Aorta (tissue), 5 donors: ENCODE measurements around the gene MFSD11. TPM values are rescaled to one million over a fixed set of nuclear protein-coding genes. Genes with fewer than 3 reads are reported as not detected.
"Not testable (repeated sequence)": the region's sequence is repeated elsewhere in the genome, so short reads cannot be mapped to it uniquely, and the experiment has no call there.

Experiments
- ATAC-seq: fragments of 200-7000 bp; cut with Tn5 transposase; one replicate; pipeline ENCODE4 v1.9.1; 2022; ENCODE audit warnings: moderate library complexity; ENCODE audit not compliant: low FRiP score
- DNase-seq, 2 donors: peaks; one replicate each; pipeline ENCODE4 v3.0.0-alpha.2; 2020
- H3K27ac ChIP-seq, 2 donors: one replicate each; pipeline ENCODE4 v1.5.1; 2013; ENCODE audit warnings: low read length in 2 of 2, mild to moderate bottlenecking in 2 of 2, moderate library complexity in 2 of 2, control low read depth in 1 of 2, inconsistent platforms in 1 of 2, low read depth in 1 of 2
- H3K27me3 ChIP-seq, 2 donors: one replicate each; pipeline ENCODE4 v1.6.1; 2013; ENCODE audit warnings: control low read depth in 1 of 2, low read length in 1 of 2, mild to moderate bottlenecking in 1 of 2, moderate library complexity in 1 of 2; ENCODE audit not compliant: insufficient read depth in 2 of 2, control insufficient read depth in 1 of 2
- H3K36me3 ChIP-seq, 2 donors: one replicate each; pipeline ENCODE4 v1.6.1; 2013; ENCODE audit warnings: control low read depth in 1 of 2, low read length in 1 of 2, mild to moderate bottlenecking in 1 of 2; ENCODE audit not compliant: insufficient read depth in 2 of 2, control insufficient read depth in 1 of 2
- H3K4me1 ChIP-seq, 2 donors: one replicate each; pipeline ENCODE4 v1.6.1; 2013; ENCODE audit warnings: low read length in 2 of 2, control low read depth in 1 of 2, mild to moderate bottlenecking in 1 of 2, moderate library complexity in 1 of 2; ENCODE audit not compliant: insufficient read depth in 2 of 2, control insufficient read depth in 1 of 2
- H3K4me3 ChIP-seq, 2 donors: one replicate each; pipeline ENCODE4 v1.5.1; 2013; ENCODE audit warnings: low read length in 2 of 2, control low read depth in 1 of 2, mild to moderate bottlenecking in 1 of 2
- H3K9me3 ChIP-seq: one replicate; pipeline ENCODE4 v1.6.1; 2013; ENCODE audit warnings: mild to moderate bottlenecking, low read length; ENCODE audit not compliant: control insufficient read depth
- WGBS, 2 donors: extraction: QIAGEN DNeasy Blood & Tissue Kit; methylation state at CpG; one replicate each; pipeline ENCODE4 v1.1.7; 2013; 5-methylcytosine and 5-hydroxymethylcytosine counted together
- intact Hi-C, 2 donors: fragments of 100-400 bp; cut with DNase I; formaldehyde crosslinking; loops; one replicate each; pipeline versions ENCODE4 v1.14.2 to v1.15.0; 2022
- polyA plus RNA-seq, 2 donors: library from polyadenylated mRNA; stranded (reverse); fragments of 200-250 nt; gene quantifications; one replicate each; pipeline ENCODE4 v1.2.3, GENCODE V29; 2013
- total RNA-seq, 2 donors: library from RNA; stranded (reverse); fragmentation: NEBNext Ultra II Directional; extraction: Animal tissue kit (Norgen Biotek cat#: 25700); gene quantifications; one replicate each; pipeline ENCODE4 v1.2.1, GENCODE V29; 2021
- donor health status: healthy with polysubstance abuse.
- donor health status: Bipolar disorder and iron deficiency.
- donor health status: DM: no; HTN: no; CAD: no.
- donor health status: DM: no; HTN: no; CAD: no.
- donor health status: DM: yes; HTN: yes; CAD: no.

Gene MFSD11
- total and polyA plus RNA-seq, 4 donors, result 6.8 to 38.2 (median 22.2) TPM

DNA sequence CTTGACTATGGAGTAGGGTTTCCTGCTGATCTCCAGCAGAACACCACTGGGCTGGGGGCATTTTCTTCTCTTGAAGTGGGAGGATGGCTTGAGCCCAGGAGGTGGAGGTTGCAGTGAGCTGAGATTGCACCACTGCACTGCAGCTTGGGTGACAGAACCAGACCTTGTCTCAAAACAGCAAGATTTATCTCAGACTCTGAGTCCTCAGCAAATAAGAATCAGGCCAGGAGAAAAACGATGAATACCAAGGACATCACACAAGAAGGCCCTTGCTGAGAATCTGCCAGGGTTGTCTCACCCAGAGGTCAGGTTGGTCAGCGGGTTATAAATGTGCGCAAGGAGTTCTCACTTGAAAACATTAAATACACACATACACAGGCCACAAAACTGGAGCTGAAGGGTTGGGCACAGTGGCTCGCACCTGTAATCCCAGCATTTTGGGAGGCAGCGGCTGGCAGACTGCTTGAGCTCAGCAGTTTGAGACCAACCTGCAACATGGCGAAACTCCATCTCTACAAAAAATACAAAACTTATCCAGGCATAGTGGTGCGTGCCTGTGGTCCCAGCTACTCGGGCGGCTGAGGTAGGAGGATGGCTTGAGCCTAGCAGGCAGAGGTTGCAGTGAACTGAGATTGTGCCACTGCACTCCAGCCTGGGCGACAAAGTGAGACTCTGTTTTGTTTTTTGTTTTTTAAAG is 34.8 kb upstream of the MFSD11 start:
- Histone ChIP-seq H3K4me1 (peaks cover 4 to 6% of the 10 kb centered on the region in 2 donors), H3K9me3 (no peaks in the 10 kb centered on the region), H3K27me3 (no peaks in the 10 kb centered on the region), H3K36me3 (no peaks in the 10 kb centered on the region), H3K4me3 (no peak overlapping the region), H3K27ac (peak overlapping the region in 1 of 2 donors; percentile 26)
- DNase-seq, result peak in 1 of 2 donors; percentile 18
- intact Hi-C loops, result no loop called here
- WGBS, 2 donors, result 87 to 89% methylated on average over 10 of the region's 10 CpGs
- ATAC-seq, result no peak

- Histone ChIP-seq H3K4me1 (peaks cover 2 to 3% of the 10 kb centered on the region in 2 donors), H3K9me3 (no peaks in the 10 kb centered on the region), H3K27ac (no peak overlapping the region), H3K27me3 (no peaks in the 10 kb centered on the region), H3K36me3 (no peaks in the 10 kb centered on the region), H3K4me3 (no peak overlapping the region)
- 26 to 37% methylated on average over 4 of the region's 4 CpGs for WGBS, 2 donors
- DNase-seq (no peak), ATAC-seq (no peak)
- intact Hi-C loops, result no loop called here
Observed at GRCh38 chr17:76704805-76705204, 33.1 kb upstream of the MFSD11 start.

DNA sequence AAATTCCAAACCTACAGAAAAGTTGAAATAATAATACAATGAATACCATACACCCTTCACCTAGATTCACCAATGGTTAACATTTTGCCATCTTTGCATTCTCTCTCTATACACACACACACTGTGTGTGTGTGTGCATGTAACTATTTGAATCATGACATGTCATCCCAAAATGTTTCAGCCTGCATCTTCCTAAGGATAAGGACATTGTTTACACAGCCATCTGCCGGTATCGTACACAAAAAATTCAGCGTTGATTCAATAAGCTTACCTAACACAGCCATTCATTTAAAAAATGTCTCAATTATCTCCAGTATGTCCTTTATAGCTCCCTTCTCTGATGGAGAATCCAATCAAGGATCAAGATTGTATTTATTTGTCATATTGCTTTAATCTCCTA is 31.1 kb upstream of the MFSD11 start:
- Histone ChIP-seq H3K4me1 (peaks cover 2 to 3% of the 10 kb centered on the region in 2 donors), H3K36me3 (no peaks in the 10 kb centered on the region), H3K27me3 (no peaks in the 10 kb centered on the region), H3K9me3 (no peaks in the 10 kb centered on the region), H3K4me3 (no peak overlapping the region), H3K27ac (no peak overlapping the region)
- WGBS, 2 donors, result 90 to 91% methylated on average over 3 of the region's 3 CpGs
- ATAC-seq (no peak), DNase-seq (no peak)
- intact Hi-C loops, result no loop called here

DNA sequence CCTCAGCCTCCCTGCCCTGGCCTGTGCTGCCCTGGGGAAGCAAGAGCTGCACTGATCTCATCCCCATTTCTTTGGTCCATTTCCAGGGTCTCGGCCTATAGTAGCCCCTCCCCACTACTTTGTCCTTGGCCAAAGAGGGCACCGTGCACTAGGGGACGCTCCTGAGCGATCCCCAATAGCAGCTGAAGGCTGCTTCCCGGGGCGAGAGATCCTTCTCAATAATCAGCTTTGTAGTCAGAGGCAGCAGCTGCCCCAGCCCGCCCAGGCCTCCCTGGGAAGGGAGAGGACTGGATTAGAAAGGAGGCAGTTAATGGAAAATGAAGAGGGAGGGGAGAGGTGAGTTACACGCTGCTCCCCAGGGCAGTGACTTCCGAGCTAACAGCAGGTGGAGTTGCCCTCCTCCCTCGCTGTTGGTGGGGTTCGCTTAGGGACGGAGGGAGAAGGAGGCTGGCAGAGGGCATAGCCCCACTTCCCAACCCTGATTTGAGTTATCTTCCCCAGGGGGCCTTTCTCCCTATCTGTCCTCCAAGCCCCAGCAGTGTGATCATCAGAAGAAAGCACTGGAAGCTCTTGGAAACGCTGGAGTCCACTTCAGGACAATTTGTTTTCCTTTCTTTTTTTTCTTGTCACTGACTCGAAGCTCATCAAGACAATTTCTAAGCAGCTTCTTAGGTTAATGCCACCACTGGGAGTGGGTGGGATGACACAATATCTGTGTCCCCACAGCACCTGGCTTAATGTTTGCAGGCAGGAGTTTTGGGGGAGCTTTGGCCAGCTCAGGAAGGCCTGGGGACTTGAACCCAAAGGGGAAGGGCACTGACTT is 29.7 kb upstream of the MFSD11 start:
- ATAC-seq (no peak), DNase-seq (no peak)
- no peaks in the 10 kb centered on the region for H3K9me3 ChIP-seq
- 30 to 32% methylated on average over 14 of the region's 14 CpGs for WGBS, 2 donors
- no peaks in the 10 kb centered on the region for H3K27me3 ChIP-seq
- peak overlapping the region; percentile 51 to 81 for H3K27ac ChIP-seq
- no peaks in the 10 kb centered on the region for H3K36me3 ChIP-seq
- no peak overlapping the region for H3K4me3 ChIP-seq
- intact Hi-C loops, result no loop called here
- H3K4me1 ChIP-seq, result peaks cover 2 to 3% of the 10 kb centered on the region in 2 donors

DNA sequence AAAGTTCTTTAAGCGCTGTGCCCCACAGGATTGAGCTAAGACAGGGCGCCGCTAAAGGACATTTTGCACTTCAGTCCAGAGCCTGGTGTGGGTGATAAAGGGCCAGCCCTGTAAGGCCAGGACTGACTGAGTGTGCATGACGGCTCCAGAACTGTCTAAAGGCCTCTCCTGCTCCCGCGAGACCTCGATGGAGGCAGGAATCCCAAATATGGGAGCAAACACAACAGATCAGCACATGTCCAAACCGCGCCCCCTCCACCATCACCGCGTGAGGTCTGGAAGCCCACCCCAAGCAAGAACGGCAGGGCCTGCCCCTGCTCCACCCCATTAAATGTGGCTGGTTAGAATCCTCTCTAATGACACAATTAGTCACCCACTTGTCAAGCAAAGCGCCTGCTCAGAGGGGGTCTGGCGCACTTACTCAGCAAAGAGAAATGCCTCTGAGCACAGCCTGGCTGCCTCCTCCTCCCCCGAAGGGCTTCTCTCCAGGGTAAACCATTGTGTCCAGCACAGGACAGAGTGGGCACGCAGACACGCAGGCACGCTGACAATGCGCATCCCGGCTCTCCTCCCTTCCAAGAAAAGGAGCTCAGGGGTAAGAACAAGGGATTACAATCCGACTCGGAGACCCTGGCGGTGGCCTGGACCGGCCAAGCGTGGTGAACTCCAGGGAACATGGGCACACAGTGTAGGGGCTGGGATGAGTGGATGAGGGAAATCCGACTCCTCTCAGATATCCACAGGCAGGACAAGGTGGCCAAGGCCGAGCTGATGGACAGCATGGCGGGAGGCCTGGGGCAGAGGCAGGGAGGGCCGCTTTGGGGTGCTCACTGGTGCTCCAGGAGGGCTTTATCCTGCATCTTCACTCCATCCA is 28.6 kb upstream of the MFSD11 start:
- Histone ChIP-seq H3K27ac (peak overlapping the region; percentile 79 to 88), H3K4me1 (peaks cover 2 to 3% of the 10 kb centered on the region in 2 donors), H3K27me3 (no peaks in the 10 kb centered on the region), H3K36me3 (peaks cover 0 to 2% of the 10 kb centered on the region in 2 donors), H3K4me3 (peak overlapping the region; percentile 51 to 86), H3K9me3 (no peaks in the 10 kb centered on the region)
- peak; percentile 90 for ATAC-seq
- DNase-seq, result peak; percentile 95 to 97
- intact Hi-C loops, result no loop called here
- 2 to 9% methylated on average over 29 of the region's 29 CpGs for WGBS, 2 donors

GRCh38 chr17:76709951-76710862 is 27.7 kb upstream of the MFSD11 start:
- not testable (repeated sequence) for H3K36me3 ChIP-seq, H3K27me3 ChIP-seq, H3K9me3 ChIP-seq, H3K4me1 ChIP-seq
- 1% methylated on average over 36 to 50 of the region's 79 CpGs for WGBS, 2 donors
- peak overlapping the region; percentile 51 to 86 for H3K4me3 ChIP-seq
- intact Hi-C loops, result loop anchor here (10.0 kb wide), 2 partner anchors 155 to 185 kb away; no protein-coding TSS in a partner anchor
- H3K27ac ChIP-seq, result peak overlapping the region; percentile 79 to 88
- peak in 1 of 2 donors; percentile 78 for DNase-seq
- peak; percentile 56 for ATAC-seq

GRCh38 chr17:76710863-76711611 is 26.9 kb upstream of the MFSD11 start, which contains the start of gene MXRA7:
TSS of gene MXRA7 (minus strand) at chr17:76710965. CDS start at chr17:76710946, 19 bp downstream.
- H3K4me1 ChIP-seq, result peaks cover 2 to 3% of the 10 kb centered on the region in 2 donors
- 1 to 4% methylated on average over 25 to 56 of the region's 56 CpGs for WGBS, 2 donors
- intact Hi-C loops, result loop anchor here (10.0 kb wide), 2 partner anchors 156 to 186 kb away; no protein-coding TSS in a partner anchor

More at GRCh38 chr17:76710863-76711611, 26.9 kb upstream of the MFSD11 start, which contains the start of gene MXRA7:
- DNase-seq, result peak; percentile 83 to 94
- no peaks in the 10 kb centered on the region for H3K9me3 ChIP-seq
- peak within 1 kb of the TSS; percentile 51 to 86 for H3K4me3 ChIP-seq
- ATAC-seq, result peak; percentile 75
- no peaks in the 10 kb centered on the region for H3K27me3 ChIP-seq
- H3K36me3 ChIP-seq, result peaks cover 0 to 2% of the 10 kb centered on the region in 2 donors
- peak within 1 kb of the TSS; percentile 79 to 89 for H3K27ac ChIP-seq
